Measurements from ENCODE around the gene RGMB. TPM values are rescaled to one million over a fixed set of nuclear protein-coding genes. Genes with fewer than 3 reads are reported as not detected.

Gene RGMB
- total and polyA plus RNA-seq, 2 of the 13 experiments (the other 11 are each of a cell fraction or from before 2014, with no cell fraction given) = 3.0 to 3.8 TPM

DNA sequence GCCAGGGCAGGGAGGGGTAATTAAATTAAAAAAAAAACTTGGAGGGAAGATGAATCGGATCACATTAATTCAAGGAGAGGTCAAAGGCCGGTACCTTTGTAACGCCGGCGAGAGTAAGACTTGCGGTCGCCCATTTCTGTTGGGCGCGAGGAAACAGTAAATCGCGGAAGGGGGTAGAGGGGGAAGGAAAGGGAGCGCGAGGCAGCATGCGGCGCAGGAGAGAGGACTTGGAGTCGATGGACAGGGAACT is 324 bp upstream of the RGMB start (continued):
- TF ChIP-seq NONO (IDR thresholded peaks at IDR 0.05) (no peak), NONO (CRISPR knock-in tag; conservative IDR thresholded peaks at IDR 0.05) (0 out of 2 replicates have a peak, but pooled peaks have one; percentile 20), ZNF264 (CRISPR knock-in tag; IDR thresholded peaks at IDR 0.05) (peak; percentile 6; the same call in 1 of the 2 replicates), FOXP1 (IDR thresholded peaks at IDR 0.05) (no peak), FOXP1 (CRISPR knock-in tag; IDR thresholded peaks at IDR 0.05) (no peak), ZNF224 (CRISPR knock-in tag; IDR thresholded peaks at IDR 0.05) (no peak), KLF15 (CRISPR knock-in tag; IDR thresholded peaks at IDR 0.05; ENCODE audit: borderline replicate concordance) (0 out of 2 replicates have a peak, but pooled peaks have one; percentile 29), ZNF746 (CRISPR knock-in tag; IDR thresholded peaks at IDR 0.05) (no peak), ZNF234 (CRISPR knock-in tag; conservative IDR thresholded peaks at IDR 0.05) (no peak), RFX5 (IDR thresholded peaks at IDR 0.05; ENCODE audit: low read depth, low read length) (no peak), SUZ12 (IDR thresholded peaks at IDR 0.05; ENCODE audit: low read depth, low read length) (no peak), ZNF207 (IDR thresholded peaks at IDR 0.05; ENCODE audit: borderline replicate concordance) (no peak), SALL1 (CRISPR knock-in tag; IDR thresholded peaks at IDR 0.05) (peak; percentile 77), ATF1 (CRISPR knock-in tag; IDR thresholded peaks at IDR 0.05) (peak; percentile 76)
- TF ChIP-seq, protein P1, sequence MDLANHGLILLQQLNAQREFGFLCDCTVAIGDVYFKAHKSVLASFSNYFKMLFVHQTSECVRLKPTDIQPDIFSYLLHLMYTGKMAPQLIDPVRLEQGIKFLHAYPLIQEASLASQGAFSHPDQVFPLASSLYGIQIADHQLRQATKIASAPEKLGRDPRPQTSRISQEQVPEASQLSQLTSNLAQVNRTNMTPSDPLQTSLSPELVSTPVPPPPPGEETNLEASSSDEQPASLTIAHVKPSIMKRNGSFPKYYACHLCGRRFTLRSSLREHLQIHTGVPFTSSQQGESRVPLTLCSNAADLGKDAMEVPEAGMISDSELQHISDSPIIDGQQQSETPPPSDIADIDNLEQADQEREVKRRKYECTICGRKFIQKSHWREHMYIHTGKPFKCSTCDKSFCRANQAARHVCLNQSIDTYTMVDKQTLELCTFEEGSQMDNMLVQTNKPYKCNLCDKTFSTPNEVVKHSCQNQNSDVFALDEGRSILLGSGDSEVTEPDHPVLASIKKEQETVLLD (CRISPR knock-in tag; IDR thresholded peaks at IDR 0.05; ENCODE audit: low read depth) = 0 out of 2 replicates have a peak, but pooled peaks have one; percentile 13
- TF ChIP-seq, protein P2, sequence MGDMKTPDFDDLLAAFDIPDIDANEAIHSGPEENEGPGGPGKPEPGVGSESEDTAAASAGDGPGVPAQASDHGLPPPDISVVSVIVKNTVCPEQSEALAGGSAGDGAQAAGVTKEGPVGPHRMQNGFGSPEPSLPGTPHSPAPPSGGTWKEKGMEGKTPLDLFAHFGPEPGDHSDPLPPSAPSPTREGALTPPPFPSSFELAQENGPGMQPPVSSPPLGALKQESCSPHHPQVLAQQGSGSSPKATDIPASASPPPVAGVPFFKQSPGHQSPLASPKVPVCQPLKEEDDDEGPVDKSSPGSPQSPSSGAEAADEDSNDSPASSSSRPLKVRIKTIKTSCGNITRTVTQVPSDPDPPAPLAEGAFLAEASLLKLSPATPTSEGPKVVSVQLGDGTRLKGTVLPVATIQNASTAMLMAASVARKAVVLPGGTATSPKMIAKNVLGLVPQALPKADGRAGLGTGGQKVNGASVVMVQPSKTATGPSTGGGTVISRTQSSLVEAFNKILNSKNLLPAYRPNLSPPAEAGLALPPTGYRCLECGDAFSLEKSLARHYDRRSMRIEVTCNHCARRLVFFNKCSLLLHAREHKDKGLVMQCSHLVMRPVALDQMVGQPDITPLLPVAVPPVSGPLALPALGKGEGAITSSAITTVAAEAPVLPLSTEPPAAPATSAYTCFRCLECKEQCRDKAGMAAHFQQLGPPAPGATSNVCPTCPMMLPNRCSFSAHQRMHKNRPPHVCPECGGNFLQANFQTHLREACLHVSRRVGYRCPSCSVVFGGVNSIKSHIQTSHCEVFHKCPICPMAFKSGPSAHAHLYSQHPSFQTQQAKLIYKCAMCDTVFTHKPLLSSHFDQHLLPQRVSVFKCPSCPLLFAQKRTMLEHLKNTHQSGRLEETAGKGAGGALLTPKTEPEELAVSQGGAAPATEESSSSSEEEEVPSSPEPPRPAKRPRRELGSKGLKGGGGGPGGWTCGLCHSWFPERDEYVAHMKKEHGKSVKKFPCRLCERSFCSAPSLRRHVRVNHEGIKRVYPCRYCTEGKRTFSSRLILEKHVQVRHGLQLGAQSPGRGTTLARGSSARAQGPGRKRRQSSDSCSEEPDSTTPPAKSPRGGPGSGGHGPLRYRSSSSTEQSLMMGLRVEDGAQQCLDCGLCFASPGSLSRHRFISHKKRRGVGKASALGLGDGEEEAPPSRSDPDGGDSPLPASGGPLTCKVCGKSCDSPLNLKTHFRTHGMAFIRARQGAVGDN (CRISPR knock-in tag; IDR thresholded peaks at IDR 0.05) = peak; percentile 96
- TF ChIP-seq, protein P3, sequence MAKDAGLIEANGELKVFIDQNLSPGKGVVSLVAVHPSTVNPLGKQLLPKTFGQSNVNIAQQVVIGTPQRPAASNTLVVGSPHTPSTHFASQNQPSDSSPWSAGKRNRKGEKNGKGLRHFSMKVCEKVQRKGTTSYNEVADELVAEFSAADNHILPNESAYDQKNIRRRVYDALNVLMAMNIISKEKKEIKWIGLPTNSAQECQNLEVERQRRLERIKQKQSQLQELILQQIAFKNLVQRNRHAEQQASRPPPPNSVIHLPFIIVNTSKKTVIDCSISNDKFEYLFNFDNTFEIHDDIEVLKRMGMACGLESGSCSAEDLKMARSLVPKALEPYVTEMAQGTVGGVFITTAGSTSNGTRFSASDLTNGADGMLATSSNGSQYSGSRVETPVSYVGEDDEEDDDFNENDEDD (CRISPR knock-in tag; IDR thresholded peaks at IDR 0.05; ENCODE audit: borderline replicate concordance) = peak; percentile 95
- TF ChIP-seq, protein P4, sequence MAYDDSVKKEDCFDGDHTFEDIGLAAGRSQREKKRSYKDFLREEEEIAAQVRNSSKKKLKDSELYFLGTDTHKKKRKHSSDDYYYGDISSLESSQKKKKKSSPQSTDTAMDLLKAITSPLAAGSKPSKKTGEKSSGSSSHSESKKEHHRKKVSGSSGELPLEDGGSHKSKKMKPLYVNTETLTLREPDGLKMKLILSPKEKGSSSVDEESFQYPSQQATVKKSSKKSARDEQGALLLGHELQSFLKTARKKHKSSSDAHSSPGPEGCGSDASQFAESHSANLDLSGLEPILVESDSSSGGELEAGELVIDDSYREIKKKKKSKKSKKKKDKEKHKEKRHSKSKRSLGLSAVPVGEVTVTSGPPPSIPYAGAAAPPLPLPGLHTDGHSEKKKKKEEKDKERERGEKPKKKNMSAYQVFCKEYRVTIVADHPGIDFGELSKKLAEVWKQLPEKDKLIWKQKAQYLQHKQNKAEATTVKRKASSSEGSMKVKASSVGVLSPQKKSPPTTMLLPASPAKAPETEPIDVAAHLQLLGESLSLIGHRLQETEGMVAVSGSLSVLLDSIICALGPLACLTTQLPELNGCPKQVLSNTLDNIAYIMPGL (CRISPR knock-in tag; IDR thresholded peaks at IDR 0.05; ENCODE audit: borderline replicate concordance in 1 of 2, low read depth in 1 of 2) = peak; percentile 51 to 65; a peak in 3 of 4 replicates
- TF ChIP-seq, protein P5, sequence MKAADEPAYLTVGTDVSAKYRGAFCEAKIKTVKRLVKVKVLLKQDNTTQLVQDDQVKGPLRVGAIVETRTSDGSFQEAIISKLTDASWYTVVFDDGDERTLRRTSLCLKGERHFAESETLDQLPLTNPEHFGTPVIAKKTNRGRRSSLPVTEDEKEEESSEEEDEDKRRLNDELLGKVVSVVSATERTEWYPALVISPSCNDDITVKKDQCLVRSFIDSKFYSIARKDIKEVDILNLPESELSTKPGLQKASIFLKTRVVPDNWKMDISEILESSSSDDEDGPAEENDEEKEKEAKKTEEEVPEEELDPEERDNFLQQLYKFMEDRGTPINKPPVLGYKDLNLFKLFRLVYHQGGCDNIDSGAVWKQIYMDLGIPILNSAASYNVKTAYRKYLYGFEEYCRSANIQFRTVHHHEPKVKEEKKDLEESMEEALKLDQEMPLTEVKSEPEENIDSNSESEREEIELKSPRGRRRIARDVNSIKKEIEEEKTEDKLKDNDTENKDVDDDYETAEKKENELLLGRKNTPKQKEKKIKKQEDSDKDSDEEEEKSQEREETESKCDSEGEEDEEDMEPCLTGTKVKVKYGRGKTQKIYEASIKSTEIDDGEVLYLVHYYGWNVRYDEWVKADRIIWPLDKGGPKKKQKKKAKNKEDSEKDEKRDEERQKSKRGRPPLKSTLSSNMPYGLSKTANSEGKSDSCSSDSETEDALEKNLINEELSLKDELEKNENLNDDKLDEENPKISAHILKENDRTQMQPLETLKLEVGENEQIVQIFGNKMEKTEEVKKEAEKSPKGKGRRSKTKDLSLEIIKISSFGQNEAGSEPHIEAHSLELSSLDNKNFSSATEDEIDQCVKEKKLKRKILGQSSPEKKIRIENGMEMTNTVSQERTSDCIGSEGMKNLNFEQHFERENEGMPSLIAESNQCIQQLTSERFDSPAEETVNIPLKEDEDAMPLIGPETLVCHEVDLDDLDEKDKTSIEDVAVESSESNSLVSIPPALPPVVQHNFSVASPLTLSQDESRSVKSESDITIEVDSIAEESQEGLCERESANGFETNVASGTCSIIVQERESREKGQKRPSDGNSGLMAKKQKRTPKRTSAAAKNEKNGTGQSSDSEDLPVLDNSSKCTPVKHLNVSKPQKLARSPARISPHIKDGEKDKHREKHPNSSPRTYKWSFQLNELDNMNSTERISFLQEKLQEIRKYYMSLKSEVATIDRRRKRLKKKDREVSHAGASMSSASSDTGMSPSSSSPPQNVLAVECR (CRISPR knock-in tag; IDR thresholded peaks at IDR 0.05; ENCODE audit: borderline replicate concordance) = peak; percentile 68; the same call in 1 of the 2 replicates

Measured in HepG2 (cell line).